Lower leg skin (tissue), 4 donors: ENCODE results near the gene NANS. TPM values are rescaled to one million over a fixed set of nuclear protein-coding genes. Genes with fewer than 3 reads are reported as not detected.

Experiments
- DNase-seq, 2 donors: peaks; one replicate each; pipeline ENCODE4 v3.0.0-alpha.2; 2019; ENCODE audit warnings: low spot score in 2 of 2
- H3K4me3 ChIP-seq: fragments of 200-600 bp; sonication (generic); 2 replicates; pipeline ENCODE4 v1.5.1; 2017; ENCODE audit warnings: mild to moderate bottlenecking, low read depth; ENCODE audit not compliant: poor library complexity, severe bottlenecking
- CTCF ChIP-seq, 3 donors: fragments of 450-650 bp; IDR thresholded peaks; one replicate each; pipeline ENCODE4 v1.5.1; 2016; ENCODE audit warnings: antibody characterized with exemption in 3 of 3, mild to moderate bottlenecking in 3 of 3, moderate library complexity in 2 of 3
- POLR2A ChIP-seq, 2 donors: fragments of 450-650 bp; IDR thresholded peaks; one replicate each; pipeline ENCODE4 v1.6.1; 2016 to 2017; ENCODE audit warnings: antibody characterized with exemption in 2 of 2, mild to moderate bottlenecking in 1 of 2, moderate library complexity in 1 of 2
- WGBS, 2 donors: methylation state at CpG; one replicate each; pipeline ENCODE4 v1.1.5; 2018; 5-methylcytosine and 5-hydroxymethylcytosine counted together
- intact Hi-C: fragments of 100-400 bp; cut with DNase I; formaldehyde crosslinking; loops from one replicate; pipeline ENCODE4 v1.15.0; 2023; ENCODE audit warnings: low total_unique reads
- total RNA-seq, 4 donors: library from RNA; depleted of rRNA; stranded (reverse); fragments of >200 nt; gene quantifications; one replicate each; pipeline ENCODE4 v1.1.0, GENCODE V29; 2016

Gene NANS
- total RNA-seq, 4 donors from 2014 or later = 26.5 to 46.0 (median 40.5) TPM

- TF ChIP-seq CTCF (IDR thresholded peaks at IDR 0.05) = no peak
- WGBS, 2 donors = 78 to 87% methylated on average over 8 of the region's 8 CpGs
- peak in 1 of 2 donors; percentile 0 for DNase-seq
- H3K4me3 ChIP-seq = no peak overlapping the region
- intact Hi-C loops = no loop called here
Measured at GRCh38 chr9:98064623-98065392, 8.3 kb downstream of the NANS start.

- no peak overlapping the region for H3K4me3 ChIP-seq
- intact Hi-C loops = no loop called here
- peak in 1 of 2 donors; percentile 0 for DNase-seq
- 77 to 84% methylated on average over 3 of the region's 3 CpGs for WGBS, 2 donors
- no peak for TF ChIP-seq CTCF (IDR thresholded peaks at IDR 0.05)
- TF ChIP-seq POLR2A (IDR thresholded peaks at IDR 0.05) = no peak
Measured at GRCh38 chr9:98066235-98066634, 9.7 kb downstream of the NANS start.

GRCh38 chr9:98067184-98067583 lies 10.7 kb downstream of the NANS start:
- intact Hi-C loops = no loop called here
- 84 to 91% methylated on average over 2 of the region's 2 CpGs for WGBS, 2 donors
- DNase-seq = peak in 1 of 2 donors; percentile 18
- H3K4me3 ChIP-seq = no peak overlapping the region
- TF ChIP-seq CTCF (IDR thresholded peaks at IDR 0.05) (no peak), POLR2A (IDR thresholded peaks at IDR 0.05) (no peak)

- no peak for DNase-seq
- H3K4me3 ChIP-seq = no peak overlapping the region
- 89 to 93% methylated on average over 6 of the region's 6 CpGs for WGBS, 2 donors
- TF ChIP-seq POLR2A (IDR thresholded peaks at IDR 0.05) (no peak), CTCF (IDR thresholded peaks at IDR 0.05) (no peak)
- intact Hi-C loops = no loop called here
Measured at GRCh38 chr9:98069551-98069950, 13.0 kb downstream of the NANS start.

GRCh38 chr9:98070704-98071103 lies 14.2 kb downstream of the NANS start:
- peak in 1 of 2 donors; percentile 45 for DNase-seq
- TF ChIP-seq CTCF (IDR thresholded peaks at IDR 0.05) = no peak
- no peak for TF ChIP-seq POLR2A (IDR thresholded peaks at IDR 0.05)
- 97 to 99% methylated on average over 7 of the region's 7 CpGs for WGBS, 2 donors
- no peak overlapping the region for H3K4me3 ChIP-seq
- intact Hi-C loops = loop anchor here (10.0 kb wide), 2 partner anchors 134 to 184 kb away; partner anchors contain the start of gene TBC1D2
